ENCODE measurements around the gene SORCS3. TPM values are rescaled to one million over a fixed set of nuclear protein-coding genes. Genes with fewer than 3 reads are reported as not detected.
A peak's percentile ranks its signal among the peaks of the same experiment; 100 is the strongest.

The SORCS3 gene
- total RNA-seq, 2 donors from 2014 or later, result 0.68 TPM; not detected in 1

DNA sequence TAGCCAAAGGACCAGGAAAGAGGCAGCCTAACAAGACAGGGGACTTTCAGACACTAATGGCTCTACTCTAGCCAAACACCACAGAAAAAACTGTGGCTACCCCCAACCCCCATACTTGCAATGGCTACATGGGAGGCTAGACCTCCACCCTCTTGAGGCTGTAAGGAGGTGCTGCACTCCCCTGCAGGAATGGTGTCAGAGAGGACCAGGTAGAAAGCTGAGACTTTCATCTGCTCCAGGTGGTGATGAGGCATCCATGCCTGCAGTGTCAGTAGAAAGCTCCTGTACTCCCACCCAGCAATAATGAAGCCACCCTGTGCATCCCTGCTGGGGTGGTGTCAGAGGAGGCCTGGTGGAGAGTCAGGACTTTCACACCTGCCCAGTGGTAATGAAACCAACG lies 18.9 kb upstream of the SORCS3 start:
- H3K27ac ChIP-seq (ENCODE audit: low read depth, low read length), result no peak overlapping the region
- H3K9ac ChIP-seq (ENCODE audit: extremely low read depth, low read length, poor library complexity, severe bottlenecking), result no peak overlapping the region
- H3K9me3 ChIP-seq (ENCODE audit: control insufficient read depth, low read length), result no peaks in the 10 kb centered on the region
- H3K4me1 Mint-ChIP-seq, result no peaks in the 10 kb centered on the region
- peaks cover 17% of the 10 kb centered on the region for H3K27me3 ChIP-seq (ENCODE audit: control insufficient read depth, insufficient read depth, low read length, poor library complexity, severe bottlenecking)
- H3K4me3 ChIP-seq (ENCODE audit: low read length), result no peak overlapping the region
- no peak overlapping the region for H3K27ac Mint-ChIP-seq
- TF ChIP-seq CTCF (conservative IDR thresholded peaks at IDR 0.05), result no peak
- no CpG with 5 or more reads among the region's 1 CpG for WGBS, 2 experiments (ENCODE audit: insufficient coverage in 1 of 2, insufficient read length in 1 of 2)
- H3K4me3 Mint-ChIP-seq, result no peak overlapping the region
- no peaks in the 10 kb centered on the region for H3K9me3 Mint-ChIP-seq
- H3K36me3 ChIP-seq (ENCODE audit: control insufficient read depth, insufficient read depth, low read length), result no peaks in the 10 kb centered on the region
- no peaks in the 10 kb centered on the region for H3K36me3 Mint-ChIP-seq (ENCODE audit: low read depth)
- peaks cover 28% of the 10 kb centered on the region for H3K27me3 Mint-ChIP-seq (ENCODE audit: insufficient read depth)
- no peak for DNase-seq
- no peaks in the 10 kb centered on the region for H3K4me1 ChIP-seq (ENCODE audit: control insufficient read depth, insufficient read depth, low read length)

- 11 to 13% methylated on average over 1 to 3 of the region's 4 CpGs for WGBS, 2 experiments (ENCODE audit: insufficient coverage in 1 of 2, insufficient read length in 1 of 2)
- no peak overlapping the region for H3K9ac ChIP-seq (ENCODE audit: extremely low read depth, low read length, poor library complexity, severe bottlenecking)
- H3K9me3 ChIP-seq (ENCODE audit: control insufficient read depth, low read length), result no peaks in the 10 kb centered on the region
- peaks cover 28% of the 10 kb centered on the region for H3K27me3 Mint-ChIP-seq (ENCODE audit: insufficient read depth)
- peaks cover 17% of the 10 kb centered on the region for H3K27me3 ChIP-seq (ENCODE audit: control insufficient read depth, insufficient read depth, low read length, poor library complexity, severe bottlenecking)
- no peaks in the 10 kb centered on the region for H3K36me3 ChIP-seq (ENCODE audit: control insufficient read depth, insufficient read depth, low read length)
- H3K4me1 ChIP-seq (ENCODE audit: control insufficient read depth, insufficient read depth, low read length), result no peaks in the 10 kb centered on the region
- no peaks in the 10 kb centered on the region for H3K36me3 Mint-ChIP-seq (ENCODE audit: low read depth)
- H3K4me3 Mint-ChIP-seq, result no peak overlapping the region
- TF ChIP-seq CTCF (conservative IDR thresholded peaks at IDR 0.05), result peak; percentile 89
- H3K4me3 ChIP-seq (ENCODE audit: low read length), result no peak overlapping the region
- H3K27ac ChIP-seq (ENCODE audit: low read depth, low read length), result no peak overlapping the region
- DNase-seq, result peak; percentile 85
- no peak overlapping the region for H3K27ac Mint-ChIP-seq
- no peaks in the 10 kb centered on the region for H3K4me1 Mint-ChIP-seq
- H3K9me3 Mint-ChIP-seq, result no peaks in the 10 kb centered on the region
Measured at GRCh38 chr10:104622598-104623209, 18.4 kb upstream of the SORCS3 start.

GRCh38 chr10:104630731-104631130 lies 10.4 kb upstream of the SORCS3 start:
- Mint-ChIP-seq H3K9me3 (no peaks in the 10 kb centered on the region), H3K4me3 (no peak overlapping the region), H3K27ac (no peak overlapping the region), H3K4me1 (no peaks in the 10 kb centered on the region), H3K27me3 (ENCODE audit: insufficient read depth) (peaks cover 74% of the 10 kb centered on the region), H3K36me3 (ENCODE audit: low read depth) (no peaks in the 10 kb centered on the region)
- Histone ChIP-seq H3K27ac (ENCODE audit: low read depth, low read length) (no peak overlapping the region), H3K4me3 (ENCODE audit: low read length) (no peak overlapping the region), H3K9me3 (ENCODE audit: control insufficient read depth, low read length) (no peaks in the 10 kb centered on the region), H3K4me1 (ENCODE audit: control insufficient read depth, insufficient read depth, low read length) (no peaks in the 10 kb centered on the region), H3K36me3 (ENCODE audit: control insufficient read depth, insufficient read depth, low read length) (no peaks in the 10 kb centered on the region), H3K9ac (ENCODE audit: extremely low read depth, low read length, poor library complexity, severe bottlenecking) (no peak overlapping the region), H3K27me3 (ENCODE audit: control insufficient read depth, insufficient read depth, low read length, poor library complexity, severe bottlenecking) (peaks cover 64% of the 10 kb centered on the region)
- 93 to 95% methylated on average over 20 to 26 of the region's 26 CpGs for WGBS, 2 experiments (ENCODE audit: insufficient coverage in 1 of 2, insufficient read length in 1 of 2)
- no peak for TF ChIP-seq CTCF (conservative IDR thresholded peaks at IDR 0.05)
- DNase-seq, result no peak

All from endodermal cell (in vitro differentiated cells).